WTC11 (cell line): ENCODE data around the gene EPHA4. TPM values are rescaled to one million over a fixed set of nuclear protein-coding genes. Genes with fewer than 3 reads are reported as not detected.

ENCODE experiments used
- ATAC-seq: fragments of 200-7000 bp; cut with Tn5 transposase; 2 replicates; pipeline ENCODE4 v1.10.0; 2021; ENCODE audit warnings: mild to moderate bottlenecking, moderate library complexity
- CTCF ChIA-PET: fragments of 300-600 bp; sonication (Branson Sonifier 250); formaldehyde crosslinking; loops from one replicate; lab custom pipeline; 2021; ENCODE audit warnings: antibody characterized with exemption; lab: Charles Lee
- POLR2A ChIA-PET: fragments of 350-600 bp; sonication (Branson Sonifier 250); formaldehyde crosslinking; loops from one replicate; lab custom pipeline; 2021; ENCODE audit warnings: antibody characterized with exemption; lab: Charles Lee
- DNase-seq: peaks from one replicate; pipeline ENCODE4 v3.0.0; 2021; ENCODE audit warnings: low spot score
- H3K27ac Mint-ChIP-seq: 2 replicates; pipeline ENCODE4 v1.8.0; 2021; ENCODE audit warnings: mixed read lengths
- H3K27me3 Mint-ChIP-seq: 2 replicates; pipeline ENCODE4 v1.8.0; 2021; ENCODE audit warnings: low read depth, mild to moderate bottlenecking, moderate library complexity, mixed read lengths
- H3K36me3 Mint-ChIP-seq: 2 replicates; pipeline ENCODE4 v1.8.0; 2021; ENCODE audit warnings: mixed read lengths
- H3K4me1 Mint-ChIP-seq: 2 replicates; pipeline ENCODE4 v1.8.0; 2022; ENCODE audit warnings: mixed read lengths
- H3K4me3 Mint-ChIP-seq: 2 replicates; pipeline ENCODE4 v1.8.0; 2021; ENCODE audit warnings: mild to moderate bottlenecking, moderate library complexity, mixed read lengths
- H3K9me3 Mint-ChIP-seq: 2 replicates; pipeline ENCODE4 v1.8.0; 2021; ENCODE audit warnings: mixed read lengths
- CBFB ChIP-seq: sonication (generic); formaldehyde crosslinking; IDR thresholded peaks from 2 replicates; pipeline ENCODE4 v1.8.1; 2022; ENCODE audit warnings: mild to moderate bottlenecking, low read depth, missing genetic modification reagents
- CREM ChIP-seq: sonication (generic); formaldehyde crosslinking; IDR thresholded peaks from 2 replicates; pipeline ENCODE4 v1.8.1; 2022; ENCODE audit warnings: mild to moderate bottlenecking, missing genetic modification reagents, moderate library complexity
- EMX1 ChIP-seq: fragments of 250-450 bp; sonication (Bioruptor Pico); IDR thresholded peaks from 2 replicates; pipeline ENCODE4 v1.8.0; 2021; ENCODE audit warnings: mild to moderate bottlenecking
- FOXP1 ChIP-seq: sonication (generic); formaldehyde crosslinking; IDR thresholded peaks from 2 replicates; pipeline ENCODE4 v1.8.0; 2022; ENCODE audit warnings: missing genetic modification reagents, mild to moderate bottlenecking, moderate library complexity, borderline replicate concordance
- JAZF1 ChIP-seq: fragments of 250-450 bp; sonication (Bioruptor Pico); IDR thresholded peaks from 2 replicates; pipeline ENCODE4 v1.9.0; 2021; ENCODE audit warnings: moderate library complexity, mild to moderate bottlenecking, inconsistent platforms
- NR1H2 ChIP-seq: sonication (generic); formaldehyde crosslinking; IDR thresholded peaks from 2 replicates; pipeline ENCODE4 v1.9.0; 2021; ENCODE audit warnings: mild to moderate bottlenecking, moderate library complexity, missing genetic modification reagents
- RELA ChIP-seq: sonication (generic); formaldehyde crosslinking; IDR thresholded peaks from 2 replicates; pipeline ENCODE4 v1.8.1; 2022; ENCODE audit warnings: missing genetic modification reagents, mild to moderate bottlenecking, borderline replicate concordance
- SMAD3 ChIP-seq: sonication (generic); formaldehyde crosslinking; IDR thresholded peaks from 2 replicates; pipeline ENCODE4 v1.8.0; 2022; ENCODE audit warnings: missing genetic modification reagents, mild to moderate bottlenecking, borderline replicate concordance
- TP53 ChIP-seq: sonication (generic); formaldehyde crosslinking; IDR thresholded peaks from 2 replicates; pipeline ENCODE4 v1.8.1; 2023; ENCODE audit warnings: mild to moderate bottlenecking, missing genetic modification reagents
- ZNF121 ChIP-seq: sonication (generic); formaldehyde crosslinking; IDR thresholded peaks from 2 replicates; pipeline ENCODE4 v1.8.0; 2023; ENCODE audit warnings: missing genetic modification reagents
- ZNF232 ChIP-seq: sonication (generic); formaldehyde crosslinking; IDR thresholded peaks from 2 replicates; pipeline ENCODE4 v1.8.0; 2022; ENCODE audit warnings: mild to moderate bottlenecking, missing genetic modification reagents
- ZNF396 ChIP-seq: fragments of 250-450 bp; sonication (Bioruptor Pico); IDR thresholded peaks from 2 replicates; pipeline ENCODE4 v1.8.0; 2021; ENCODE audit warnings: mild to moderate bottlenecking, moderate library complexity, borderline replicate concordance
- total RNA-seq: library from RNA; stranded (reverse); gene quantifications from 3 replicates; pipeline ENCODE4 v1.2.3, GENCODE V29; 2021
- TF ChIP-seq, protein P1 (sequence below): sonication (generic); formaldehyde crosslinking; IDR thresholded peaks from 2 replicates; pipeline ENCODE4 v1.8.1; 2022; ENCODE audit warnings: low read depth, missing genetic modification reagents, borderline replicate concordance
- TF ChIP-seq, protein P2 (sequence below): sonication (generic); formaldehyde crosslinking; IDR thresholded peaks from 2 replicates; pipeline ENCODE4 v1.8.1; 2023; ENCODE audit warnings: mild to moderate bottlenecking, missing genetic modification reagents, borderline replicate concordance
- TF ChIP-seq, protein P3 (sequence below): sonication (generic); formaldehyde crosslinking; IDR thresholded peaks from 2 replicates; pipeline ENCODE4 v1.8.1; 2023; ENCODE audit warnings: mild to moderate bottlenecking, missing genetic modification reagents, moderate library complexity
- TF ChIP-seq, protein P4 (sequence below): sonication (generic); formaldehyde crosslinking; conservative IDR thresholded peaks from 2 replicates; pipeline ENCODE4 v1.8.1; 2022; ENCODE audit warnings: mild to moderate bottlenecking, missing genetic modification reagents
- TF ChIP-seq, protein P5 (sequence below): fragments of 250-450 bp; sonication (Bioruptor Pico); IDR thresholded peaks from 2 replicates; pipeline ENCODE4 v1.9.0; 2021; ENCODE audit warnings: mild to moderate bottlenecking
- TF ChIP-seq, protein P6 (sequence below): sonication (generic); formaldehyde crosslinking; IDR thresholded peaks from 2 replicates; pipeline ENCODE4 v1.8.1; 2022; ENCODE audit warnings: low read depth, mild to moderate bottlenecking, moderate library complexity, missing genetic modification reagents, borderline replicate concordance
- TF ChIP-seq, protein P7 (sequence below): sonication (generic); formaldehyde crosslinking; IDR thresholded peaks from 2 replicates; pipeline ENCODE4 v1.8.0; 2022; ENCODE audit warnings: mild to moderate bottlenecking, missing genetic modification reagents

EPHA4 gene
- total RNA-seq, 1 experiment from 2014 or later = 11.0 TPM

DNA sequence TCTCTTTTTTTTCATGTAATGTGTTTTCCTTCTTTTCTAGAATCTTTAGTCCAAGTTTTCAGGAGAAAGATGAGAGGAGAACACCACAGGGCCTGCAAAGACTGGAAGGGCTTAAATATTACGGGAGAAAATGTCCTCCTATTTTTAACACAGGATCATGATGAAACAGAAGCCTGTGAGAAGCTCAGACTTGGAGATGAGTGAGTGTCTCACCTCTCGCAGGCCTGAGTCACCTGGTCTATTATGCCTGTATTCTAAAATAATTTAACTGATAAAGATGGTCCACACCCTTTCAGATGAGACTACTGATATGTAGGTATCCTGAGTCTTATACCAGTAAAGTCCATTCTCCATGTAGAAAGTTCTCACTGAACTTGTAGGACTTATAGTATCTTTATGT lies 143.2 kb downstream of the EPHA4 start:
- Mint-ChIP-seq H3K36me3 (no peaks in the 10 kb centered on the region), H3K27ac (no peak overlapping the region), H3K4me3 (no peak overlapping the region), H3K4me1 (no peaks in the 10 kb centered on the region), H3K9me3 (no peaks in the 10 kb centered on the region)
- ChIA-PET CTCF (no interaction called here), POLR2A (no interaction called here)
- ATAC-seq (no peak), DNase-seq (no peak)
- TF ChIP-seq TP53 (CRISPR knock-in tag) (no peak), JAZF1 (no peak), CREM (CRISPR knock-in tag) (no peak), RELA (CRISPR knock-in tag) (no peak), EMX1 (CRISPR knock-in tag) (no peak), SMAD3 (CRISPR knock-in tag) (no peak), ZNF232 (CRISPR knock-in tag) (no peak), ZNF121 (CRISPR knock-in tag) (no peak), NR1H2 (CRISPR knock-in tag) (no peak), CBFB (CRISPR knock-in tag) (no peak), FOXP1 (no peak), ZNF396 (CRISPR knock-in tag) (no peak)
- TF ChIP-seq, protein P1, sequence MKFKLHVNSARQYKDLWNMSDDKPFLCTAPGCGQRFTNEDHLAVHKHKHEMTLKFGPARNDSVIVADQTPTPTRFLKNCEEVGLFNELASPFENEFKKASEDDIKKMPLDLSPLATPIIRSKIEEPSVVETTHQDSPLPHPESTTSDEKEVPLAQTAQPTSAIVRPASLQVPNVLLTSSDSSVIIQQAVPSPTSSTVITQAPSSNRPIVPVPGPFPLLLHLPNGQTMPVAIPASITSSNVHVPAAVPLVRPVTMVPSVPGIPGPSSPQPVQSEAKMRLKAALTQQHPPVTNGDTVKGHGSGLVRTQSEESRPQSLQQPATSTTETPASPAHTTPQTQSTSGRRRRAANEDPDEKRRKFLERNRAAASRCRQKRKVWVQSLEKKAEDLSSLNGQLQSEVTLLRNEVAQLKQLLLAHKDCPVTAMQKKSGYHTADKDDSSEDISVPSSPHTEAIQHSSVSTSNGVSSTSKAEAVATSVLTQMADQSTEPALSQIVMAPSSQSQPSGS (CRISPR knock-in tag) = no peak
- TF ChIP-seq, protein P2, sequence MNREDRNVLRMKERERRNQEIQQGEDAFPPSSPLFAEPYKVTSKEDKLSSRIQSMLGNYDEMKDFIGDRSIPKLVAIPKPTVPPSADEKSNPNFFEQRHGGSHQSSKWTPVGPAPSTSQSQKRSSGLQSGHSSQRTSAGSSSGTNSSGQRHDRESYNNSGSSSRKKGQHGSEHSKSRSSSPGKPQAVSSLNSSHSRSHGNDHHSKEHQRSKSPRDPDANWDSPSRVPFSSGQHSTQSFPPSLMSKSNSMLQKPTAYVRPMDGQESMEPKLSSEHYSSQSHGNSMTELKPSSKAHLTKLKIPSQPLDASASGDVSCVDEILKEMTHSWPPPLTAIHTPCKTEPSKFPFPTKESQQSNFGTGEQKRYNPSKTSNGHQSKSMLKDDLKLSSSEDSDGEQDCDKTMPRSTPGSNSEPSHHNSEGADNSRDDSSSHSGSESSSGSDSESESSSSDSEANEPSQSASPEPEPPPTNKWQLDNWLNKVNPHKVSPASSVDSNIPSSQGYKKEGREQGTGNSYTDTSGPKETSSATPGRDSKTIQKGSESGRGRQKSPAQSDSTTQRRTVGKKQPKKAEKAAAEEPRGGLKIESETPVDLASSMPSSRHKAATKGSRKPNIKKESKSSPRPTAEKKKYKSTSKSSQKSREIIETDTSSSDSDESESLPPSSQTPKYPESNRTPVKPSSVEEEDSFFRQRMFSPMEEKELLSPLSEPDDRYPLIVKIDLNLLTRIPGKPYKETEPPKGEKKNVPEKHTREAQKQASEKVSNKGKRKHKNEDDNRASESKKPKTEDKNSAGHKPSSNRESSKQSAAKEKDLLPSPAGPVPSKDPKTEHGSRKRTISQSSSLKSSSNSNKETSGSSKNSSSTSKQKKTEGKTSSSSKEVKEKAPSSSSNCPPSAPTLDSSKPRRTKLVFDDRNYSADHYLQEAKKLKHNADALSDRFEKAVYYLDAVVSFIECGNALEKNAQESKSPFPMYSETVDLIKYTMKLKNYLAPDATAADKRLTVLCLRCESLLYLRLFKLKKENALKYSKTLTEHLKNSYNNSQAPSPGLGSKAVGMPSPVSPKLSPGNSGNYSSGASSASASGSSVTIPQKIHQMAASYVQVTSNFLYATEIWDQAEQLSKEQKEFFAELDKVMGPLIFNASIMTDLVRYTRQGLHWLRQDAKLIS (CRISPR knock-in tag) = no peak
- TF ChIP-seq, protein P3, sequence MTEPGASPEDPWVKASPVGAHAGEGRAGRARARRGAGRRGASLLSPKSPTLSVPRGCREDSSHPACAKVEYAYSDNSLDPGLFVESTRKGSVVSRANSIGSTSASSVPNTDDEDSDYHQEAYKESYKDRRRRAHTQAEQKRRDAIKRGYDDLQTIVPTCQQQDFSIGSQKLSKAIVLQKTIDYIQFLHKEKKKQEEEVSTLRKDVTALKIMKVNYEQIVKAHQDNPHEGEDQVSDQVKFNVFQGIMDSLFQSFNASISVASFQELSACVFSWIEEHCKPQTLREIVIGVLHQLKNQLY (CRISPR knock-in tag) = no peak
- TF ChIP-seq, protein P4, sequence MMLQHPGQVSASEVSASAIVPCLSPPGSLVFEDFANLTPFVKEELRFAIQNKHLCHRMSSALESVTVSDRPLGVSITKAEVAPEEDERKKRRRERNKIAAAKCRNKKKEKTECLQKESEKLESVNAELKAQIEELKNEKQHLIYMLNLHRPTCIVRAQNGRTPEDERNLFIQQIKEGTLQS (CRISPR knock-in tag) = no peak
- TF ChIP-seq, protein P5, sequence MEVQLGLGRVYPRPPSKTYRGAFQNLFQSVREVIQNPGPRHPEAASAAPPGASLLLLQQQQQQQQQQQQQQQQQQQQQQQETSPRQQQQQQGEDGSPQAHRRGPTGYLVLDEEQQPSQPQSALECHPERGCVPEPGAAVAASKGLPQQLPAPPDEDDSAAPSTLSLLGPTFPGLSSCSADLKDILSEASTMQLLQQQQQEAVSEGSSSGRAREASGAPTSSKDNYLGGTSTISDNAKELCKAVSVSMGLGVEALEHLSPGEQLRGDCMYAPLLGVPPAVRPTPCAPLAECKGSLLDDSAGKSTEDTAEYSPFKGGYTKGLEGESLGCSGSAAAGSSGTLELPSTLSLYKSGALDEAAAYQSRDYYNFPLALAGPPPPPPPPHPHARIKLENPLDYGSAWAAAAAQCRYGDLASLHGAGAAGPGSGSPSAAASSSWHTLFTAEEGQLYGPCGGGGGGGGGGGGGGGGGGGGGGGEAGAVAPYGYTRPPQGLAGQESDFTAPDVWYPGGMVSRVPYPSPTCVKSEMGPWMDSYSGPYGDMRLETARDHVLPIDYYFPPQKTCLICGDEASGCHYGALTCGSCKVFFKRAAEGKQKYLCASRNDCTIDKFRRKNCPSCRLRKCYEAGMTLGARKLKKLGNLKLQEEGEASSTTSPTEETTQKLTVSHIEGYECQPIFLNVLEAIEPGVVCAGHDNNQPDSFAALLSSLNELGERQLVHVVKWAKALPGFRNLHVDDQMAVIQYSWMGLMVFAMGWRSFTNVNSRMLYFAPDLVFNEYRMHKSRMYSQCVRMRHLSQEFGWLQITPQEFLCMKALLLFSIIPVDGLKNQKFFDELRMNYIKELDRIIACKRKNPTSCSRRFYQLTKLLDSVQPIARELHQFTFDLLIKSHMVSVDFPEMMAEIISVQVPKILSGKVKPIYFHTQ (CRISPR knock-in tag) = no peak
- TF ChIP-seq, protein P6, sequence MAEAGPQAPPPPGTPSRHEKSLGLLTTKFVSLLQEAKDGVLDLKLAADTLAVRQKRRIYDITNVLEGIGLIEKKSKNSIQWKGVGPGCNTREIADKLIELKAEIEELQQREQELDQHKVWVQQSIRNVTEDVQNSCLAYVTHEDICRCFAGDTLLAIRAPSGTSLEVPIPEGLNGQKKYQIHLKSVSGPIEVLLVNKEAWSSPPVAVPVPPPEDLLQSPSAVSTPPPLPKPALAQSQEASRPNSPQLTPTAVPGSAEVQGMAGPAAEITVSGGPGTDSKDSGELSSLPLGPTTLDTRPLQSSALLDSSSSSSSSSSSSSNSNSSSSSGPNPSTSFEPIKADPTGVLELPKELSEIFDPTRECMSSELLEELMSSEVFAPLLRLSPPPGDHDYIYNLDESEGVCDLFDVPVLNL = no peak
- TF ChIP-seq, protein P7, sequence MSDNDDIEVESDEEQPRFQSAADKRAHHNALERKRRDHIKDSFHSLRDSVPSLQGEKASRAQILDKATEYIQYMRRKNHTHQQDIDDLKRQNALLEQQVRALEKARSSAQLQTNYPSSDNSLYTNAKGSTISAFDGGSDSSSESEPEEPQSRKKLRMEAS (CRISPR knock-in tag) = no peak
- TF ChIP-seq, all 79 proteins: peak for 0
- H3K27me3 Mint-ChIP-seq = no peaks in the 10 kb centered on the region
